ENCODE measurements around the gene TUBB.
"Not testable (repeated sequence)": the region's sequence is repeated elsewhere in the genome, so short reads cannot be mapped to it uniquely, and the experiment has no call there.

The TUBB gene

GRCh38 chr6:30722280-30723112, 2.3 kb downstream of the TUBB start:
- peak; percentile 81 for TF ChIP-seq CTCF (IDR thresholded peaks at IDR 0.05; ENCODE audit: low read depth, low read length)
- H3K4me3 ChIP-seq (ENCODE audit: low read depth, low read length): peak overlapping the region; percentile 92

DNA sequence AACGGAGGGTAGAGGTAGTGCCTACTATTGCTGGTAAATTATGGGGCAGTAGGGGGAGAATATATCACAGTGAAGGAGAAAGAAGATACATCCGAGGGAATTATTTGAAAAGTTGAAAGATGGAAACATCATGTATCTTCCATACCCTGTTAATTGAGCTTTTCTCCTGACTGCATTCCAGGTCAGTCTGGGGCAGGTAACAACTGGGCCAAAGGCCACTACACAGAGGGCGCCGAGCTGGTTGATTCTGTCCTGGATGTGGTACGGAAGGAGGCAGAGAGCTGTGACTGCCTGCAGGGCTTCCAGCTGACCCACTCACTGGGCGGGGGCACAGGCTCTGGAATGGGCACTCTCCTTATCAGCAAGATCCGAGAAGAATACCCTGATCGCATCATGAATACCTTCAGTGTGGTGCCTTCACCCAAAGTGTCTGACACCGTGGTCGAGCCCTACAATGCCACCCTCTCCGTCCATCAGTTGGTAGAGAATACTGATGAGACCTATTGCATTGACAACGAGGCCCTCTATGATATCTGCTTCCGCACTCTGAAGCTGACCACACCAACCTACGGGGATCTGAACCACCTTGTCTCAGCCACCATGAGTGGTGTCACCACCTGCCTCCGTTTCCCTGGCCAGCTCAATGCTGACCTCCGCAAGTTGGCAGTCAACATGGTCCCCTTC, 3.1 kb downstream of the TUBB start:
- H3K4me3 ChIP-seq (ENCODE audit: low read depth, low read length): peak overlapping the region; percentile 92

GRCh38 chr6:30723843-30724741, 3.9 kb downstream of the TUBB start:
- not testable (repeated sequence) for H3K4me3 ChIP-seq (ENCODE audit: low read depth, low read length)

GRCh38 chr6:30724906-30725667, 4.9 kb downstream of the TUBB start:
- no peak overlapping the region for H3K4me3 ChIP-seq (ENCODE audit: low read depth, low read length)
- TF ChIP-seq CTCF (IDR thresholded peaks at IDR 0.05; ENCODE audit: low read depth, low read length): no peak

DNA sequence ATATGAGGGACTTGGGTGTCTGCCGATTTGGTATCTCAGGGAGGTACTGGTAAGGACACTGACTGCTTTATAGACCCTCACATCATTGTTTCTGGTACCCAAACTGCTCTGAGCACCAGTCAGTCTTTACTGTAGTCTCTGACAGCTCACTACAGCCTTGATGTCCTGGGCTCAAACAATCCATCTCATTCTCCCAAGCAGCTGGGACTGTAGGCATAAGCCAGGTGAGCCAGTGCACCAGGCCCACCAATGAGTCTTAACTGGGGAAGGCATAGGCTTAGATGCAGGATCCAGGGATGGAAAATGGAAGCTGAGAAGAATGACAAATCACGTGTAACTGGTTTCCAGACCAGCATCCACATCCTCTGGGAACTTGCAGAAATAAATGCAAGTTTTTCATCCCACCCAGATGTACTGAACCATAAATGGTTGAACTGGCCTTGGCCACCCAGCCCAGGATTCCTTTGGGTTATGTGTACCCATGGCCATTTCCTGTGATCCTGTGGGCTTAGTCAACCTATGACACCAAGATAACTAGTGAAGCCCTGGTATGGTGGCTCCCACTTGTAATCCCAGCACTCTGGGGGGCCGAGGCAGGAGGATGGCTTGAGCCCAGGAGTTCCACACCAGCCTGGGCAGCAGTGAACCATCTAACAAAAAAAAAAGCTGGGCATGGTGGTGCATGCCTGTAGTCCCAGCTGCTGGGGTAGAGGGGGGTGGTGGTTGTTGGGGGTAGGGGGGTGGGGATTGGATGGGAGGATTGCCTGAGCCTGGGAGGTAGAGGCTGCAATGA, 5.8 kb downstream of the TUBB start:
- H3K4me3 ChIP-seq (ENCODE audit: low read depth, low read length): no peak overlapping the region
- no peak for TF ChIP-seq CTCF (IDR thresholded peaks at IDR 0.05; ENCODE audit: low read depth, low read length)

DNA sequence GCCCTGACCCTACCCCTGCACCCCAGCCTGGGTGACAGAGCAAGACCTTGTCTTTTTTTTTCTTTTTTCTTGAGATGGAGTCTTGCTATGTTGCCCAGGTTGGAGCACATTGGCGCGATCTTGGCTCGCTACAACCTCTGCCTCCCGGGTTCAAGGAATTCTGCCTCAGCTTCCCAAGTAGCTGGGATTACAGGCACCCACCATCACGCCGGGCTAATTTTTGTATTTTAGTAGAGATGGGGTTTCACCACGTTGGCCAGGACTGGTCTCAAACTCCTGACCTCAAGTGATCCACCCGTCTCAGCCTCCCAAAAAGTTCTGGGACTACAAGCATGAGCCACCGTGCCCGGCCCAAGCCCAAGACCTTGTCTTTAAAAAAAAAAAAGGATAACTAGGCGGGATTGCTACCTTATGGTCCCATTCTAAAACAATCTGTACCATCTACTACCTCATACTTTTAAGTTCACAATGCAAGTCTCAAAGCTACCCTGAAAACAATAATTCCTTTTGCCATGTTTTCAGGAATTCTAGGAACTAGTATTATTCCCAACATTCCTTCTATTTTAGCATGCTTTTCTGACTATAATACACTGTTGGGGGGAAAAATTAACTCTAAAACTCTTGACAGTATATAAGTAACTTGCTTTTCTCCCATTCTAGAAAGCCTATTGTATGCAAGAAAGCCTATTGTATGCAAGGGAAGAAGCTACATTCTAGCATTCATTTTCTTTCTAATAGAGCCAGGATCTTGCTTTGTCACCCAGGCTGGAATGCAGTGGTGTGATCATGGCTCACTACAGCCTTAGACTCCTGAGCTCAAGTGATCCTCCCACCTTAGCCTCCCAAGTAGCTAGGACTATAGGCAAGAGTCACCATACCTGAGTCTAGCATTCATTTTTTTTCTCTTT, 6.6 kb downstream of the TUBB start:
- no peak for TF ChIP-seq CTCF (IDR thresholded peaks at IDR 0.05; ENCODE audit: low read depth, low read length)
- H3K4me3 ChIP-seq (ENCODE audit: low read depth, low read length): no peak overlapping the region

Measured in WI38 (cell line).